Stimulated activated CD8-positive, alpha-beta memory T cell treated with anti-CD3 and anti-CD28 coated beads, Interleukin-4, amount 100 ng/mL, for 1 hour (primary cell): Measurements from ENCODE around the gene COBL.

Experiments used
- DNase-seq, 2 donors: peaks; one replicate each; pipeline ENCODE4 v3.0.0-alpha.2; 2020; ENCODE audit warnings: low read depth in 2 of 2, low spot score in 1 of 2

Gene COBL

DNA sequence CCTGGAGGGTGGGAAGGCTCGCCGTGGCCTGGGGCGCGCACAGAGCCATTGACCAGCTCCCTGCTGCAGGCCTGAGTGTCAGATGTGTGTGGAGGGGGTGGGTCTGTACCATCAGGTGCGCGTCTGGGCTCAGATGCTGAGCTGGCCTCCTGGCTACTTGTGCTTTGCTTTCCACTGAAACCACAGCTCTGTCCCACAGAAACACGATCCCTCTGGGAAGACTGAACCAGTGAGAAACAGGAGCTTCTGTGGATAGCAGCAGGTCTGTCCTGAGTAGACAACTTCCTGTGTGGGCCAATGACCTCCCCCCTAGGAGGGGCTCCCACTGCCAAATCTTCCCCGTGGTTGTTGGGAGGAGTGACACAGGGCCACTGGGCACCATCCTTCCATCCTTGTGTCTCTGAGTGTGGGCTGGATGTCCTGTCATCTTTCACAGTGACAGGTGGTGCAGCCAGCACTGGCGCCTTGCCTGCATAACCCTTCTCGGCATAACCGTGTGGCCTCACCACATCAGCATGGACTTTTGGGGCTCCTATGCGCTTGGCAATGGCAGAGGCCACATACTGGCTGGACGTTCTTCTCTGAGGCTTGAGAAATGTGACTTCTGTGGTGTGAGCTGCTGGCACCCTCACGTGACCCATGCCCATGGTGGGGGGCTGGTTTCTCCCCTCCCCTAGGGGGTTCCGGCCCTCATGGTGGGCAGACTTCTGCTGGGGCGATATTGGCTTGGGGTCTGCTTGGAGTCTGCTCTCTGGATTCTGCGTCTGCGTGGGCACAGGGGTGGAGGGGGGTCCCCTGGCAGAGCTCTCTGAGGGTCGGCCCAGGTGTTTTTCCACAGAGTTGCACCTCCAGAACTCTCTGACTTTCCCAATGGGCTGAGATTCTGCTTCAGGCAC is 288.4 kb downstream of the COBL start:
- DNase-seq: no peak

DNA sequence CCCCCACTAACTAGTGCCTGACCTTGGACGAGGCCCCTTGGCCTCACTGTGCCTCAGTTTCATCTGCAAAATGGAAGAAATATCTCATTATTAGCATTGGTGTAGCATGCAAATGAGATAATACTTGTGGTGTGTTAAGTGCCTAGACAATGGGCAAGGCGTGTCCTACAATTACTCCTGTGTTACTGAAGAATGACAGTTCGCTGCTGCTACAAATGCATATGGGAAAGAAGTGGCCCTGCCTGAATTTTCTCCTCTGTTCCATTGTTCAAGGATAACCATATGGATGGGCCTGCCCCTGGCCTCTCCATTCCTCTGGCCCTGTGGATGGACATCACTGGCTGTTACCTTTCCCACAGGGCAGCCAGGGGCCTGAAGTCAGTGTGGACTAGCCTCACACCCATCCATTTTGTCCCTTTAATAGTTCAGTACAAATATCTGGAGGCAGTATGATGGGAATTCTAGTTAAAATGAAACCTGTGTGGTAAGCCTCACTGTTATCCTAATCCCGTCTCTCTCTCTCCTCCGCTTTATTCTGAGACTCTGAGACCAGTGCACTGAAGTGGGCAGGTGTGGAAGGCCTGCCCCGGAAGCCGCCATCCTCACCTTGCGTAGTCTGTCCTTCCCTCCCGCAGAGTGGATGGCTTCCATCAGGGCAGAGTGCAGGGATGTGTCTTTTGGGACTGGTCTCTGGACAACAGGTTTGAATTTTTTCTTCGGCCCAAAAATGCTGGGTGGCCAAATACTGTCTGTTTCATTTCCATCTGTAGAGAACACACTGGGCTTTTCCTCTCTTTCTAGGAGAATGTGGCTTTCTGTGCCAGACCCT is 289.3 kb downstream of the COBL start:
- DNase-seq: no peak

DNA sequence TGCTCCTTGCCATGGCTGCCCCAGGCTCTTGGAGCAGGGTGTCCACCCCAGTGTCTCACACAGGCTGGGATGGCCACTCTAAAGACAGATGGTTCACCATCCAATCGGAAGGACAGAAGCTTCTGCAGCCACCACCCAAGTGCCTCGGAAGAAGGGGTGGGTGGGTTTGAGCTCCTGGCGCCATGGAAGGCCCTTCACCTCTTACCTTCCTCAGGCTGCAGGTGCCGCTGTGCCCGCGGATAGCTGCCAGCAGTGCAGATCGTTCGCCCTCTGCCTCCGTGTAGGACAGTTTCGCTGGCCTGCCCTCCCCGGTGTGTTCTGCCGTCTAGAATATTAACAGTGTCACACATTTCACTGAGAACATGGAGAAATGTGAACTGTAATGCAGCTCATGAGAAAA is 290.3 kb downstream of the COBL start:
- no peak for DNase-seq

DNA sequence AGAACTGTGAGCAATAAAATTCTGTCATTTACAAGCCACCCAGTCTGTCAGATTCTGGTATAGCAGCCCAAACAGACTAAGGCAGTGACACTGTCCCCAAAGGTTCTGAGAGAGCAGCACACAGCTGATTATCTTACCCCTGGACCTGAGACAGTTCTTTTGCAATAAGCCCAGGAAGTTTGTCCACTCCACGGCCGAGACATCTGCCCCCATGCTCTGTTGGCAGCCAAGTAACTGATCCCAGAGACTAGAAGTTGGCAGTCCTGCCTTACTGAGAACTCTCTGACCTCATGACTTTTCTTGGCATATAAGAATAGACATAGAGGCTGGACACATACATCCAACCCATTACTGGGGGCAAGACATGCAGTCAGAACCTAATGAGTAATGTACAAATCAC is 290.9 kb downstream of the COBL start:
- no peak for DNase-seq

DNA sequence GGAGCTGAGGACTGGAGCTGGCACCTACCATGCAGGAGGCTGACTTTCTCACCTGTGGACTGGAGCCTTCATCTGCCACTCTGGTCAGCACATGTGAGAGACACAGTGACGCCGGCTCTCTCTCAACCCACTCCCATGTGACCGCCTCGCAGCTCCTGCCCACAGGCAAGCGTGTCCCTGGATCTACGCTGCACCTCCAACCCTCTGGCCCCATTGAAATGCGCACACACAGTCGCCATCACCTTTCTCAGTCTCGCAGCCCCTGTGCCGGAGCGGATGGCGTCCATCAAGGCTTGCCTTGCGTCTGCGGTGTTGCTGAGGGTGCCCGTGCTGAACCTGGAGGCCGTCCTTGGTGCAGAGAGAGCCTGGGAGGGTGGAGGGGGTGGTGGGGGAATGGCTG is 291.7 kb downstream of the COBL start:
- no peak for DNase-seq

DNA sequence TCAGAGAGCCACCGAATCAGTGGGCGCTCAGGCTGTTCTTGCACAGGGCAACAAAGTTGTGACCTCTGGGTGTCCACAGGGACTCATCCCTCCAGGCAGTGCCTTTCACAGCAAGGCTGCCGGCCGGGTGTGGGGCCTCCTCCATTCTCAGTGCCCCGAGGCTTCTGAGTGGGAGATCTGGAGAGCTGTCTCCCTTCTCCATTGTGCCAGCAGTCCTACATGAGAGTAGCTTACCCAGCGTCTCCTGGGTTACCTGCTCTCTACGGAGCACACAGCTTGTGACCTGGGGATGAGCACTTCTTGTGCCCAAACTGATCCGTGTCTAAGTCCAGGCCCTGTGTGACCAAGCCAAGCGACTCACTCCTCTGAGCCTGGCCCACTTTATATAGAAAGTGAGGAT is 293.1 kb downstream of the COBL start:
- DNase-seq: no peak

DNA sequence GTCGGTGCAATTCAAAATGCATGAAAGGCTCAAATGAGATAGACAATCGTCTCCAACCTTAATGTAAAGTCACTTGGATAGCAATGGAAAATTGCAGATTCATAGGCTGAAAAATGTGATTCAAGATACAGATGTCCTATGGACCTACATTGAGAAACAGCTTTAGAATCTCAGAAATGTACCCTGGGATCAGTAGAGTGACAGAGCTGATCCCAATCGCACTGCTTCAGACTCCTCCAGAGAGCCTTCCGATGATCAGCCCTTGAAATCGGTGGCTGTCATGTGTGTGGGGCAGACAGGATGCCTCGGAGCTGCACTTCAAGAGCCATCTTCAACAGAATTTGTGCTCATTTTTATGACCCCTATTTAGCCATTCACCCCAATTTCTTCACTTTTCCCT is 293.8 kb downstream of the COBL start:
- DNase-seq: no peak

DNA sequence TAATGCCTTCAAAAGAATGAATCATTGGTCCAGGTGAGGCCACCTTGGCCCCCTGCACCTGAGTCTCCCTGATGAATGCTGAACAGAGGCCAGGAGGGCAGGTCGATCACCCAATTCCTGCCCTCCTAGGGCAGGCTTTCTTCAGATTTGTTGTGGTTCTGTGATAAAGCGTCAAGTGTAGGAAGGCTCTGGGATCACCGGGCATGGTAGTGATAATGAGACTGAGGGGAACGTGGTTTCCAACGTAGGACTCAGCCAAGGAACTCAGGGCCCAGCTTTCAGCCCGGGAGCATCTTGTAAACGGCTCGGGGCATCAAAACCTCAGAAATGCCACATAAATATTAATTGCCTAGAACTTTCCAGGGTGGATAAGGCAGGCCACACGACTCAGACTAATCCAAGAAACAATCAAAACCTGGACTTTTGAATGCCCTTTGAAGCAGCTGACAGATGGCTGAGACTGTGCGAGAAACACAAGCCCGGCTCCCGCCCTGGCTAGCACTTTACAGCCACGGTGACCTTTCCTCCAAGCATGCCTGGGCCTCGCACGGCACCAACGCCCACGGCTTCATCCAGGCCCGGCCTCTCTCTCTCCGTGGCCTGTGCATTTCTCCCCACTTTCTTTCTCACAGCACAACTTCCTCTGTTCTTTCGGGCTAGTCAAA is 294.6 kb downstream of the COBL start:
- DNase-seq: no peak

DNA sequence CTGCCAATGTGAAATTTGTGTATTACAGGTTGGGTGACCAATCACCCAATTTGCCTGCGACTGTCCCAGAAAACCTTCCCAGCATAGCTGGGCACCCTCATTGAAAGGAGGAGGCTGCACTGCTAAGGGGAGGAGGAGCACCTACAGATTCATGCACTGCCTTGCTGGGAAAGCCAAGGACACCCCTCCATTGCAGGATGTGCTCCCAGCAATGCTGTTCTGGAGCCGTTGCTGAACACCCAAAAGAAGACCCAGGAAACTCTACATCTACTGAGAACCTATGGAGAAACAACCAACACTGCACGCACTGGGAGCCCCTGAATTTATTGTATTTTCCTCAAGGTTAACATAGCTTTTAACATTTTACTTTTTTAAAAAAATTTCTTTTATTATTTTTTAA is 295.7 kb downstream of the COBL start:
- no peak for DNase-seq

DNA sequence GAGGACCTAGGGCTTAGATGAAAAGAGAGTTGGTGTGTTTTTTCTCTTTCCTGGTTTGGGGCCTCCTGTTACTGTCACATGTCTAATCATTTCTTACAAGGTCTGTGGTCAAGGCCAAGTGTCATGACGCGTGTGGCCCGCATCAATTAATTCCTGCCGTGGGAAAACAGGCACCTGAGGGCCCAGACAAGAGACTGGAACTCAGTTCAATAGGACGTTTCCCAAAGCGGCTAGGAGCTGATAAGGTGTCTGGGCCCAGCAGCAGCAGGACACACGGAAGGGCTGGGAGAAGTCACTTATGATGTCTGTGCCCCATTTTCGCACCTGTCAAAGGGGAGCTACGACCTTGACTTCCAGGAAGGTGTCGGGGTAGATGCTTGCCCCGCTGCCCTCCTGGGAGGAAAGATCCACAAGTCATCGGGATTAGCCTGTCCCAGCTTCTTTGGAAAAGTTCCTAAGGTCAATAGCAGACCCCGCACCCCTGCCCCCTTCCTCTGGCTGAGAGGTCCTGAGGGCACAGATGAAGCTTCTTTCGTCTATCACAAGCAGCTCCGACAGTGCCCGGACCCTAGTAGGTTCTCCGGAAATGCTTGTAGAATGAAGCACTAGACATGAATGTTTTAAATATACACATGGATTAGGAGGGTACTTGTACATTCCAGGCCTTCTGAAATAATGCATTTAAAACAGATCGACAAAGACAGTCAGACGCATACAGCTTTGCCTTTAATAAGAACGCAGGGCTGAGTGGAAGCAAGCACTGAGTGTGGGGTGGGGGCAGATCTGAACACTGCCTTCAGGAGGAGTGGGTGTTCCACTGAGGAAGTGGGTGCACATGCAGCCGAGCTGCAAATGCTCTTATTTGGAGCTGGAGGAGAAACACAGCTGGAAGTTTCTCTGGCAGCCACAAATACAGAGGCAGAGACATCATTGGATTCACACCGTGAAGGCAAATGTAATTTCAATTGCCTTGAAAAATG is 296.4 kb downstream of the COBL start:
- no peak for DNase-seq

DNA sequence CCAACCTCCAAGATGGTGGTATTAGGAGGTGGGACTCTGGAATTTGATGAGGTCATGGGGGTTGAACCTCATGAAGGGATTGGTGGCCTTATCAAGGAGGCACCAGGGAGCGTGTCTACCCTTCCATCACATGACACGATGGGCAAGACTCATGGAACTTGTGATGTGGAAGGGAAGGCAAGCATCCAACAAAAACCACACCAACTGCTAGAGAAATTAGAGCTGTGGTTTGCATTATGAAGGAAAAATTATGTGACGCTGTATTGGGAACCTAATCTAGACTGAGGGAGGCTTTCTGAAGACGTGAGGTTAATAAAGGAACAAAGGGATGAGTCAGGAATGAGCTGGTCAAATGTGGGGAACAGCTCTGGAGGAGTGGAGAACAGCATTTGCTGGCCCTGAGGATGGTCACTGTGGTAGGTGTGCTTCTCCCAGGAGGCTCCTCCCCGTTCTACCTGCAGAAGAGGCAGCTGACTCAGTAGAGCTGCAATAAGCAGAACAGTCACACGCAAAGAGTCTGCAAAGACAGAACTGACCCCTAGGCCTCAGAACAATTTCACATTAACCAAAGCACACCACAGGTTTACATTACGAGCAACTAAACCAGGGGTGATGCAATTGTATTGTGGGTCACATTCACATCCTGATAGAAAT is 297.3 kb downstream of the COBL start:
- no peak for DNase-seq

DNA sequence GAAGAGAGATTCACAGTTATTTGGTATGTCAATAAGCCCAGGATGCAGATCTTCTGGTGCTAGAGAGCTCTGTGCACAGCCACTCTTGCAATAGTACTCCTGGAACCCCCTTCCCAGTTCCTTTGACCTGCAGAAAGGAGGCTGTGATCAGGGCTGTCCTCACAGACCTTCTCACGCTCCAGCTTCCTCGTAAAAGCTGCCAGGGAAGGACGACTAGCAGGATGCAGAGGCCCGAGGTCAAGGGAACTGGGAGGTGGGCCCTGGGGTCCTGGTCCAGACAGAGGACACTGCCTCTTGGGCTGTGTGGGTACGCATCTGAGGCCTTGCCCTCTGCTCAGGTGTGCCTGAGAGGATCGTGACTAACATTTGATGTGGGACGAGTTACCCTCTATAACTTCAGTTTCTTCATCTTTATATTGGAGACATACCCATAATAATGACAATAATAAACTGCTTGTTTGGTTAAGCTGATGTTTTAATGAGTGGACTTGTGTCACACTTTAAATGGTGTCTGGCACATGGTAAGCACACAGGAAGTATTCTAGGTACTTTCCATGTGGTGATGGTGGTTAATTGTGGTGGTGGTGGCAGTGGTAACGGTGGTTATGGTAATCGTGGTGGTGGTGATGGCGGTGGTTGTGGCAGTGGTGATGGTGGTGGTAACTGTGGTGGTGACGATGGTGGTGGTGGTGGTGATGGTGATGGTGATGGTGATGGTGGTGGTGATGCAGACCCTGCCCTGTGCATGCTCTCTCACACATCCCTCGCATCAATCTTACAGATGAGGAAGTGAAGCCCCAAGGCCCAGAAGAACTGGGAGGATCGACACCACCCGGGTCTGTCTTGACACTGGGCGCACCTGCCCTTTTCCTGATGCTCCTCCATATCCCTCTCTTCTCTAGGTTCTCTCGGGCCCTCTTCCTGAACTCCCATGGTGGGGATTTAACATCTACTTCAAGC is 298.8 kb downstream of the COBL start:
- DNase-seq: no peak

DNA sequence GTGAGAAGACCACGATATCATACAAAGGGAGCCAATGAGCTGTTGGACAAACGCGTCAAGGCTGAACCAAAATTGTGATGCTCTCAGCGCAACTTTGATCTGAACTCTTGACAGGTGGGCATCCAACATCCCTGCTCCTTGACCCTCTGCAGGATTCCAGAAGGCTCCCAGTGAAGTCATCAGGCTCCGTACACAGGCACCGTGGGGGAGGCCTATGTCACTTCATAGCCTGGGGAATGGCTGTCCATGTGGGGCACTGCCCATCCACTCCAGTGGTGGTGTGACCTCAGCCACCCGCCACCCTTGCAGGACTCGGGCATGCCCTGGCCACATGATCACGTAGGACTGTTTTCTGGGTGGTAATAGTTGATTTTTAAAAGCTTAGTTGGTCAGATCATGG is 300.1 kb downstream of the COBL start:
- no peak for DNase-seq

DNA sequence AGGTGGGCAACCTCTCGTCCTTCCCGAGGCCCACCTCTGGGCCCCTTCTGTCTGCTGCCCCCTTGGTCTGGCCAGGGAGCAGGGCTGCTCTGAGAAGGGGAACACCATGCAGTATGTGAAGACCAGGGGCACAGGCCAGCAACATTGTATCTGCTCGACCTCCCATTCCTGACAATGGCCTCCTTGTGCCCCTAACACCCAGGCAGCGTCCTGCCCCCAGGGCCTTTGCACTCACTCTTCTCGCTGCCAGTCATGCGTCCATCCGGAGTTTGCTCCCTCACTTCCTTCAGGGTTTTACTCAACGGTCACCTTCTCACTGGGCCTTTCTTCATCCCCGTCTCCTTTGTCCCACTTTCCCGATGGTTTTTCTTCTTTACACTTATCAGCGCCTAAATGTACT is 301.0 kb downstream of the COBL start:
- no peak for DNase-seq

DNA sequence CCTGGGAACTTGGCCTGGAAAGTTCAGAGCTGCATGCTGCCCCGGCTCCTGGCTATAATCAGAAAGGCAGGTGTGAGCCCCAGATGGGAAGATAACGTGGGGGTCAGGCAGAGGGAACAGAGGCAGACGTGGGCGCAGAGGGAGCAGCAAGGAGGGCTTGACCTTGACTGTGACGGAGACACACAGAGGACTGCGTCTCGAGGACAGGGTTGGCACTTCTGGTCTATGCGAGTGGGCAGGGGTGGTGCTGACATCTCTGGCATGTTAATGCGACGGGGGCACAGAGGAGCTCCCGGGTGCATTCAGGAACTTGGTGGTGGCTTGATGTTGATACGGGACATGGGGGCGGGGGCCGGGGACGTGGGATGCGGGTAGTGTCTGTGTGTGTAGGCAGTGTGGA is 301.8 kb downstream of the COBL start:
- no peak for DNase-seq

DNA sequence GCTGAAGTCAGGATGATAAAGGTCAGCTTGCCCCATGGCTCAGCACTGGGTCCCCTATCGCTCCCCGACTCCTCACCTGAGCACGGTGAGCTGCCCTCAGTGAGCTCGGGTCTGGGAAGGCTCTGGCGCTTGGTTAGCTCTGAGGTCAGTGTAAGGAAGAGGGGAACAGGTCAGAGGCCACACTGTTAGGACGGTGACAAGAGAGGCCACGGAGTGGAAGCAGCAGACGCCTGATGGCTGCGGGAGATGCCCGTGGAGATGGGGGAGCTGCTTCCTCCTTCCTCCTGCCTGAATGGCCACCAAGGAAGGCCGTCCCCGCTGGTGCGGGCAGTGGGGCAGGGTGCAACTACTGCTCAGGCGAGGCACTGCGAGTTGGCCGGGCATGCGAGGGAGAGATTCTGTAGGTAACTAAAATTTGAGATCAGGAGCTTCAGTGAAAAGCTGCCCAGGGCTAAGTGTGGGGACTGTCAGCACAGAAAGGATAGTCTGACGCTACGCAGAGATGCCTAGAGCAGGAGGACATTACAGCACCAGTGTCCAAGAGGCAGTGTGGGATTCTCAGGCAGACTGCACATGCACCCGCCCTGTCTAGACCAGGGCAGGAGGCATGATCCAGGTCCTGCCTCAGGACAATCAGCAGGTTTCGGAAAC is 302.6 kb downstream of the COBL start:
- DNase-seq: no peak

DNA sequence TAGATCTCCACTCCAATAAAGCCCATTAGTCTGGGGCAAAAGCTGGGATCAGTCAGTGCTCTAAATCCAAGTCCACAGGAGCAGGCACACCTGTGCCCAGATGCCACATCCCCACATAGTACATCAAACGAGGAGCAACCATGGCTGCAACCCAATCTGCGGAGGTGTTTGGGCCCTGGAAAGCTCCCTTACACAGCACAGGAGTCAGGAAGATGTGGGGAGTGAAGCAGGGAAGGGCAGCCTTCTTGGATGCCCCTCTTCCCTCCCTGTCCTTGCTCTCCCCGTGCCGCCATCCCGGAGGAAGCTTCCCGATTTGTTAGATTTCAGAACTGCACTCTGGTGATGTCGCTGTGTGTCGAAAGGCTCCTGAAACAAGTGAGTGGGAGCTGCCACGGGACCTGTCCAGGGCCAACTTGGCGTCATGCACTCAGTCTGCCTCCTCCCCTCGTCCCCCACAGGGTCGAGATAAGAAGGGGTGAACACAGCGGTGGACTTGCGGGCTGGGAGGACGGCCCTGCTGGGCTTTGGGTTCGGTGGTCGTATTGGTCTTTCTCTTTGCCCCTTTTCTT is 303.3 kb downstream of the COBL start:
- DNase-seq: no peak

DNA sequence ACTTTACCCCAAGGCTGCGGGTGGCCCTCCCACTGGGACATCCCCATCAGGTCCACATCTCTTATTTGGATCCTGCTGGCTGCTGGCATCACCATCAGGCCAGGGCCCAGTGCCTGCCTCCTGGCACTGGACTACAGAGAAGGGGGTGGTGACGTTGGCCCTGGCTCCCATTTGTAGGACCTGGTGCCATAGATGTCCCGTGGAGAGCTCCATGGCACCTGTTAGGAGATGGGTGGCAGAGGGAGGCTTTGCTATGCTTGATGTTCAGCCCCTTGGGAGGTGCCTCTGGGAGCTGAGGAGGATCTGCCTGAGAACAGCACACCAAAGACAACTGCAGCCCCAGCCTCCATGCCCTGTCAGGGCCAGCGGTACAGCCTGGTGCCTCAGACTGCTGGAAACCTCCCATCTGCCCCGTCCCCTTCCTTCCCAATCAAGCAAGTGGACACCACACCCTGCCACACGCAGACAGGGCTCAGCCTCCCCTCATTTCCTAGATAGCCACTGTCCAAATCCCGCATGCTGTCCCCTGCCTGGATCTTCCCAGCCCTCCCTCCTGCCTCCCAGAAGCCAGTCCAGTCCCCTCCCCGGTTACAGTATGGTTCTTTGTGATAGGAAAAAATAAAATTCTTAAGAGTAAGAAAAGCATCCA is 303.9 kb downstream of the COBL start:
- DNase-seq: no peak
